Hematopoietic multipotent progenitor cell treated with erythropoietin and hydrocortisone succinate and interleukin-3 and kit ligand, for 17 days (in vitro differentiated cells): ENCODE results near the gene RTN4.
"Not testable (repeated sequence)": the region's sequence is repeated elsewhere in the genome, so short reads cannot be mapped to it uniquely, and the experiment has no call there.

Experiments
- DNase-seq: peaks from one replicate; pipeline ENCODE4 v3.0.0-alpha.2; 2015; ENCODE audit warnings: low spot score

RTN4 gene

DNA sequence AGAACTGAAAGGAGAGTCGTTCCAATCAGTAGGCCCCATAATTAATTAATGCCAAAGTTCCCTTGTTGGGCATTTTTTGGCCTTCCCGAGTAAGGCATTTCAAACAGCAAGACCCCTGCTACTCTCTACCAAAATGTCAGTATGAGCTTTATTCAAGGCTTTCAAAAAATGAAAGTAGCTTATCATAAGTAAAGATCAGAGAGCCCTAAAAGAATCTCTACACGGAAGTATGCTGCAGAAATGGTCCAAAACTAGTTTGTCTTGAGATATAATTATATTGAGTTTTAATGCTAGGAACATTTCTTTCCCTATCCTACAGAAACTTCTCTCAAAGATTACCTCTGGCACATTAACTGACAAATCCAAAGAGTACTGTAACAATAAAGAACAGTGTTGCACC is 43.9 kb downstream of the RTN4 start:
- no peak for DNase-seq

GRCh38 chr2:55003706-55004639 is 46.3 kb downstream of the RTN4 start:
- DNase-seq: no peak

DNA sequence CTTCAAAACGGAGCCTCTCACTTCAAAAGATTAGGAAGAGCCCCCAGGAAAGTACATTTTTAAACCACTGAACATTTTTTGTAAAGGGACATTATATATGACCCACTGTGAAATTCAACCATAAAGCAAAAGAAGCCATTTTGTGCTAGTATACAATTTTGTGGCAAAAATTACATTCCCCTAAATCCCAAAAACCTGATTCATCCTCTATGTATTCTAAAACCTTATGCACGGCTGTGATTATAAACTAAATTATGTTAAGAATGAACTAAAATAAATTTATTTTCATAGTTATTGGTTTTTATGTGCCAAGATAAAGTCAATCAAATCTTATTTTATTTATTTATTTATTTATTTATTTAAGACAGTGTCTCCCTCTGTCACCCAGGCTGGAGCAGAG is 48.5 kb downstream of the RTN4 start:
- DNase-seq: no peak

DNA sequence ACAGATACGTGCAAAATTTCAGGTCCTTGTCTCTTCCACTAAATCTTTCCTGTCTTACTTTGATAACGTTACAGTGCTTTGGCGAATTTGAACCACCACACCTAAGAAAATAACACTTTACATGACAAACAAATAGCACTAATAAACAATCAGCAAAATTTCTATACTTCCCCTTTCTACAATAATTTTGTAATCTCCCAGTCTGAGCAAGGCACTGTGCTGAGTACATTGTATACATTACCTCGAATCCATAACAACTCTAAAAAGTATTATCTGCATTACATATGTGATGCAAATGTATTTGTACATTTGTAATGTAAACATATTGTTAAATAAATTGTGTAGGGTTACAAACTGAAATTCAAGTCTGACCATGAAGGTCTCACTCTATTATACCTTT is 49.9 kb downstream of the RTN4 start:
- DNase-seq: no peak

GRCh38 chr2:54999182-54999581 is 51.1 kb downstream of the RTN4 start:
- no peak for DNase-seq

DNA sequence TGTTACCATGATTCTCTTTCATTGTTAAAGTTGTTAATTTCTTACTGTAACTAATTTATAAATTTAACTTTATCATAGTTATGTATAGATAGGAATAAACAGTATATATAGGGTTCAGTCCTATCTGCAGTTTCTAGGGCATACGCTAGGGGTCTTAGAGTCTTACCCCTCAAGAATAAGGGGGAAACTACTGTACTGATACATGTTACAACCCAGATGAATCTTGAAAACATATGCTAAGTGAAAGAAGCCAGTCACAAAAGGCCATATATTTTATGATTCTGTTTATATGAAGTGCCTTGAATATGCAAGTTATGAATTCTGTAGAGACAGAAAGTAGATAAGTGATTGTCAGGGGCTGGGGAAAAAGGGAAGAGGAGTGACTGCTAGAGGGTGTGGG is 52.4 kb downstream of the RTN4 start:
- DNase-seq: no peak

GRCh38 chr2:54995553-54995952 is 54.7 kb downstream of the RTN4 start:
- DNase-seq: no peak

GRCh38 chr2:54990694-54991093 is 59.6 kb downstream of the RTN4 start:
- DNase-seq: not testable (repeated sequence)

DNA sequence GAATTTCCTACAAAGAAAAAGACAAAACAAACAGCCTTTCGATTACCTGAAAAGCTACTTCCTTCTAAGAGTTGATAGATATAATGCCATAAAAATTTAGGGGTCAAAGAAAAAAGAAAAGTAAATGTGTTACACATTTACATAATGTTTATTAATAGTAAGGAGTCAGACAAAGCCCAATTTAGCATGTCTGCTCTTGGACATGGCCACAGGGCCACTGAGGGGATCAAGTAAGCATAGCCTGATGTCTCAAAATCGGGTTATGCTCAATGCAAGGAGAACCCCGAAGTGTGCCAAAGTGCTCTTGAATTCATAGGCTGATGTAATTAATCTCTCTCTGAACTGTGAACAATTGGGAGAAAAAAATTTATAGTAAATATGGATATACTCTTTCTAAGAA is 61.6 kb downstream of the RTN4 start:
- no peak for DNase-seq

DNA sequence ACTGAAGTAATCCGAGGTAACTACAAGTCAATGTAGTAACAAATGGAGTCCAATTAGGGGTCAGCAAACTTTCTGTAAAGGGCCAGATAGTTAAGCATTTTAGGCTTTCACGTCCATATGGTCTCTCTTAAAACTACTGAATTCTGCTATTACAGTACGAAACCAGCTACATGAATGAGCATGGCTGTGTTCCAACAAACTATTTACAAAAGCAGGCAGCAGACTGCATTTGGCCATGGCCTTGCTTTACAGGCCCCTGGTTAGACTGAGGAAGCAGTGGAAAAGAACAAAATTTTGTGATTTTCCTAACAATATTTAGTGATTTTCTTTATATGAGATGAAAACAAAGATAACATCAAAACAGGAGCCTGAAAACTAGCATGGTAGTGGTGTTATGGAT is 64.0 kb downstream of the RTN4 start:
- DNase-seq: no peak

DNA sequence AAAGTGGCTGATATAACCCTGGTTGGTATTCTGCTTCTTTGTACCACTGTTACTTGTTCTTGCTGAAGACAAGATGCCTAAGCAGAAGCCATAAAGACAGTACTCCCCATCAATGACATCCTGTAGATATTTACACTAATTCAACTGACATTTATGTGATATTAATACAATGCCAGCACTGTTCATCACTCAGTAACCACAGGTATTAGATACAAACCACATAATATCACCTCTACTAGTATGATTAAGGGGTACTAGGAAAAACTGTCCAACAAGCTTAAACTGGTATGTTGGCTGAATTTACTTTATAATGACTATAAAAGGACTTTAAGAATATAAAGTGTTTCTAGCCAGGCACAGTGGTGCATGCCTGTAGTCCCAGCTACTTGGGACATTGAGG is 65.8 kb downstream of the RTN4 start:
- no peak for DNase-seq

DNA sequence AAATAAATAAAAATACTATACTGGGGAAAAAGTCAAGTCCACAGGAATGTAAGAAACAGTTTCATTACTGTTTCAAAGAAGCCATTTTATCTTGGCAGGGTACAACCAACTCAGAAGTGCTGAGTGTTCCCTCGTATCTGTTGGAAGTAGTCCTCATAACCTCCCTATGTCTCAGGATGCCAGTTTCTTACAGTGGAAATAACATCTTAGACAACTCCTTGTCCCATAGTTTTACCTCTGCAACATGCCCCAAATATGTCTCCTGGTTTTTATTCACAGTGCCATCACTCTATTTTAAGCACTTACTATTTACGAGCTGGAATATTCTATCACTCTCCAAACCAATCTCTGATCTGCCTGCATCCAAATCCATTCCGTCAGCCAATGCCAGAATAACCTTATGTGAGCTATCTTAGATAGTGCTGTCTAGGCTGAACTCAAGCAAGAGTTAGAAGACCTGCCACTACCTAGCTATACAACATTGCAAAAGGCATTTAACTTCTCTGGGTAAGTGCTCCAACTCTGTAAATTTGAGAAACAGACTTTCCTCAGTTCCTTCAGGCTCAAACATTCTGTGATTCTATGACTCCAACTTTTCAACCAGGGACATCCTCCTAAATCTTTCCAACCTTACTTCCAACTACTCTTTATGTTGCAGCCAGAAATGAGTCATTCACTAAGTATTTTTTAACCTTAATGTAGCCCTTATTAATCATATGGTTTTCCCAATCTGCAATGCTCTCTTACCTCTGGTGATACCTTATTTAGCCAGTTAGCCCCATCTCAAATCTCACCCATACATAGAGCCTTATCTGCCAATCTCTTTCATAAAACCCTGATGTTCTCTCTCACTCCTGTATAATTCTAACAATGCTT is 66.7 kb downstream of the RTN4 start:
- no peak for DNase-seq

DNA sequence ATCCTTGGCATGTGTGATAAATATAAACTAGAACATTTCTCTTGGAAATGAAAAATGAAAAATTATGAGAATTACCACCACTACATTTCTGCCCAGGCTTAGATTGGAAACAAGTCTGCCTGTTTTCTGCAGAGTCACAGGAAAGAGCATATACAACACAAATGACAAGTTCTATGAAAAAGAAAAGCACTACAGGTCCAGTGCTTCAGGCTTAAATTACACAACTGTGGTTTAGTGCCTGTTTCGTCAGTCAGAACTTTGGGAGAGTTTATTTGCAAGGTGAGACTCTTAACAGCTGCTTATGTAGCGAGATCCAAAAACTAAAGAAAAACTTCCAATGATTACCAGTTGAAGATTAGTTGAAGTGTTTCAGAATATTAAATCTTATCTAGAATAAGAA is 68.9 kb downstream of the RTN4 start:
- no peak for DNase-seq

DNA sequence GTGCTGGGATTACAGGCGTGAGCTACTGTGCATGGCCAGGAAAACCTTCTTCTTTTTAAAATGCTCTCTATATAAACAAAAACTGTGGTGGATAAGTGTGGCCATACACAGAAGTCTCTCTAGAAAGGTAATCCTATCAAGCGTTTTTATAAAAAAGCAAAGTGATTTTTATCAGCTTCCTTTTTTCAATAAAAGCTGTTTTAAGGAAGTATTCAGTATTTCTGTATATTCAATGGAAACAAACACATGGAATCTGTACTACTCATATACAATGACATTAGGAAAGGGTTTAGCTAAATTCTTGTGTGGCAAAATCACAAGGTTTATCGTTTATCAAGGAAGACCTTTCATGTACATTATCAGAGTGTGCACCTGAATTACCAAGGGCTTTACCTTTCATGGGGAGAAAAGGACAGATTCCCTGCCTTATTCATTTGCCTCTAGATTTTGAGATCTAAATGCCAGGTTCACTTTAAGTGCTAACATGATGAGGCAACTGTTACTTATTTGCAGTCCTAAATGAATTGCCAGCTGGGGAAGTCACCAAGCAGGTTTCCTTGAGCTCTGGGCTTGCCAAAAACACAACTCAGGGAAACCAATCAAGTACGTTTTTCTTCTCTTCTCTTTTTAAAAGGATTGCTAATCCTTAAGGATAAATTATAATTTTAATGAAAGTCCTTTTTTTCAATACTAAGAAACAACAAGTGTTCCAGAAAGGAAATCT is 70.8 kb downstream of the RTN4 start:
- no peak for DNase-seq

GRCh38 chr2:54977149-54977548 is 73.1 kb downstream of the RTN4 start:
- DNase-seq: no peak

DNA sequence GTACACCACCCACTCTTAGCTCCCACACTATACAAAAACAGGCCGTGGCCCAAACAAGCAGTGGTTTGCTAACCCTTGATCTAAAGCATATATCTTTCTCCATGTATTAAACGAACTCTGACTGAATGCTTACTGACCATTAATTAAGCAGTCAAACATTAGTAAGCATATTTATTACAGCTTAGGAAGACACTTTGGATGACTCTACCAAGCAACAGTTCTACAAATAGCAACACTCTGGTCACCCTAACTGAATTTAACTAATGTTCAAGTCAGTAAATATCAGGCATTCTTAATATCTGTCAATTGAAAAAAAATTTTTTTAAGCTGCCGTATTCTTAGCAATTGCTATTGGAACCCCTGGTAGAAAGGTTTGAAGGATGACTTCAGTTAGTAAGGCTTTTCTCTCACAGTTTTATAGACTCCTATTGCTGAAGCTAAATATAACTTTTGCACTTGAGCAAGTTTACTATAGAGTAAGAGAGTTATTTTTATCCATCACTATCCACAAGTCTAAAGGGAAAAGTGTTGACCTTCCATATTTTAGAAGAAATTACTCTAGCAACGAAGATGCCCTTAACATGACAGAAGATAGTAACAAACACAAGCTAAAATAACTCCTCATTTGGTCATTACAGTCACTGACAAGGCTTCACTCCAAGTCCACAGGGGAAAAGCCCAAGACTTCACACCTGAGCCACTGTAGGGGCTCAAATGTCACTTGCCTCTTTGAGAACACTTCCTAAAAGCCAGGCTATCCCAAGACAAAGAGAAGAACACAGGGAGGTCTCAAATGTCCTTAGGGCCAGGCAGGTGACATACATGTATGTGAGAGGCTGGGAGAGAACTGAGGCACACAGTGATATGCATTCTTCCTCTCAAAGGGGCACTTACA is 74.4 kb downstream of the RTN4 start:
- no peak for DNase-seq

DNA sequence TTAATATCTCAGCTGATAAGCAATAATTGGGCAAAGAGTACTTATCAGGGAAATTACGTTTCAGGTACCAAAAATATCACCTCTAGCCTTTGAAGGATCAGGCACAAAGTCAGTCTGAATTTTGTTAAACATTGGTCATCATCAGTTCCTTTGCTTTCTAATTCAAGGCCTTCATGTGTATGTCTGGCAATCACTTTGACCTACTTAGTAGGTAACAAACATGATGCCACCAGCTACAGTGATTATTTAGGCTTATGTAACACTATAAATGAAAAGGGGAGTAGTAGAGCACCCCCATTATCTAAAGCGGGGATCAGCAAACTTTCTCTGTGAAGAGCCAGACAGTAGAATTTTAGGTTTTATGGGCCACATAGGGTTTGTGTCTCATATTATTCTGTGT is 75.1 kb downstream of the RTN4 start:
- DNase-seq: no peak

GRCh38 chr2:54969940-54970338 is 80.3 kb downstream of the RTN4 start:
- DNase-seq: no peak

- DNase-seq: no peak
Observed at GRCh38 chr2:54969295-54969939, 80.8 kb downstream of the RTN4 start.

DNA sequence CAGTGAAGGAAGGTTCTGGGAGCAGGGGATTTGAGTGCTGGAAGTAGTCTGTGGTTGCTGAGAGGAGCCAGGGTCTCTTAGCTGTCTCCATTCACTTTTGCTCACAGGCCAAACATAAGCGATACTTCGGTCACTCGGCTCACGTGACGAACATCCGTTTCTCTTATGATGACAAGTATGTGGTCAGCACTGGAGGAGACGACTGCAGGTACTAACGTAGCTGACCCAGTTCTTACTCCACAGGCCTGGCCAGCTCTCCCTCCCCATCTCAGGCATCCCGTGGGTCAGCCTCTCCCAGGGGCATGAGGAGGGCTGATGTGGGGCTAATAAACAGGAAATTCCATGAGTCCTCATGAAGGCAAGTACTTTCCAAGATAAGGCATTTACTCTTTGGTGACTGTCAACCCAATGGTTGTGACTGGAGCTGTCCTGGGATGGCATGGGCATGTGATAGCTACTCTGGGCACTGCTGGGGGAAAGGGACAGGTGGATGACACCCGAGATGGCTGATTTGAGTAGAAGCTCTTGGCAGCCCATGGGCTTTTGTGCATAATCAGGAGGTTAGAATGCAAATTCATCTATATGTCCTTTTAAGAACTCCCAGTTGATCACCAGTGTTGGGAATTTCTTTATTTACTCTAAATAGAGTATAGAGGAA is 81.6 kb downstream of the RTN4 start:
- no peak for DNase-seq
